Chondrocyte (in vitro differentiated cells): ENCODE measurements around the gene CCDC12. TPM values are rescaled to one million over a fixed set of nuclear protein-coding genes. Genes with fewer than 3 reads are reported as not detected.

Experiments used
- DNase-seq: peaks from one replicate; pipeline ENCODE4 v3.0.0; 2021; ENCODE audit warnings: mixed read lengths, low spot score
- H3K27ac Mint-ChIP-seq: one replicate; pipeline ENCODE4 v1.8.0; 2021; ENCODE audit warnings: mild to moderate bottlenecking, moderate library complexity, mixed read lengths; ENCODE audit not compliant: unreplicated experiment
- H3K27me3 Mint-ChIP-seq: 2 replicates; pipeline ENCODE4 v1.8.0; 2021; ENCODE audit warnings: low read depth, mixed read lengths
- H3K36me3 Mint-ChIP-seq: 2 replicates; pipeline ENCODE4 v1.8.0; 2021; ENCODE audit warnings: low read depth, mixed read lengths
- H3K4me1 Mint-ChIP-seq: 2 replicates; pipeline ENCODE4 v1.8.0; 2021; ENCODE audit warnings: low read depth, mild to moderate bottlenecking, mixed read lengths
- H3K4me3 Mint-ChIP-seq: one replicate; pipeline ENCODE4 v1.8.0; 2021; ENCODE audit warnings: mild to moderate bottlenecking, moderate library complexity, mixed read lengths; ENCODE audit not compliant: unreplicated experiment
- H3K9me3 Mint-ChIP-seq: 2 replicates; pipeline ENCODE4 v1.8.0; 2021; ENCODE audit warnings: low read depth, mixed read lengths
- CTCF ChIP-seq: fragments of 200-600 bp; sonication (generic); IDR thresholded peaks from 2 replicates; pipeline ENCODE4 v1.5.0; 2021; ENCODE audit warnings: antibody characterized with exemption, mild to moderate bottlenecking, moderate library complexity
- total RNA-seq: library from RNA; stranded (reverse); gene quantifications from 3 replicates; pipeline ENCODE4 v1.2.1, GENCODE V29; 2021

Gene CCDC12
- total RNA-seq, 1 donor from 2014 or later, result 21.8 TPM

- no peaks in the 10 kb centered on the region for H3K36me3 Mint-ChIP-seq
- H3K27ac Mint-ChIP-seq, result no peak overlapping the region
- TF ChIP-seq CTCF, result no peak
- peaks cover 5% of the 10 kb centered on the region for H3K27me3 Mint-ChIP-seq
- no peak for DNase-seq
- no peaks in the 10 kb centered on the region for H3K9me3 Mint-ChIP-seq
- H3K4me3 Mint-ChIP-seq, result no peak overlapping the region
- peaks cover 58% of the 10 kb centered on the region for H3K4me1 Mint-ChIP-seq
Observed at GRCh38 chr3:46875560-46875959, 101.0 kb downstream of the CCDC12 start.

GRCh38 chr3:46874430-46874829, 102.1 kb downstream of the CCDC12 start:
- Mint-ChIP-seq H3K27me3 (peaks cover 13% of the 10 kb centered on the region), H3K27ac (peak overlapping the region; percentile 41), H3K4me1 (peaks cover 58% of the 10 kb centered on the region), H3K4me3 (no peak overlapping the region), H3K9me3 (no peaks in the 10 kb centered on the region), H3K36me3 (no peaks in the 10 kb centered on the region)
- no peak for DNase-seq
- no peak for TF ChIP-seq CTCF

- TF ChIP-seq CTCF, result no peak
- Mint-ChIP-seq H3K27ac (no peak overlapping the region), H3K36me3 (no peaks in the 10 kb centered on the region), H3K9me3 (no peaks in the 10 kb centered on the region), H3K4me3 (no peak overlapping the region), H3K4me1 (peaks cover 53% of the 10 kb centered on the region), H3K27me3 (peaks cover 17% of the 10 kb centered on the region)
- no peak for DNase-seq
Observed at GRCh38 chr3:46873521-46873920, 103.0 kb downstream of the CCDC12 start.

Other genes with a start within 250 kb of the CCDC12 start
- gene MYL3, start 113.3 kb downstream of the CCDC12 start, total RNA-seq, result 0.22 to 0.82 TPM in 2 of 3 replicates, not detected in the other
- gene PTH1R, start 99.0 kb downstream of the CCDC12 start, total RNA-seq, result 2.4 to 6.3 TPM (median 3.1 TPM) in 3 replicates
- 15.9 to 18.1 TPM (median 16.5 TPM) in 3 replicates for gene NBEAL2, start 2.9 kb upstream of the CCDC12 start, total RNA-seq
- 34.6 to 41.4 TPM (median 37.3 TPM) in 3 replicates for gene SETD2, start 187.4 kb upstream of the CCDC12 start, total RNA-seq